HG02973 (cell line): Measurements from ENCODE around the gene VPS35.
"Not testable (repeated sequence)": the region's sequence is repeated elsewhere in the genome, so short reads cannot be mapped to it uniquely, and the experiment has no call there.

Source experiments
- ATAC-seq: cut with Tn5 transposase; IDR thresholded peaks from one replicate; pipeline ENCODE4 v1.9.1; 2021; ENCODE audit warnings: moderate library complexity; ENCODE audit not compliant: unreplicated experiment

The VPS35 gene

DNA sequence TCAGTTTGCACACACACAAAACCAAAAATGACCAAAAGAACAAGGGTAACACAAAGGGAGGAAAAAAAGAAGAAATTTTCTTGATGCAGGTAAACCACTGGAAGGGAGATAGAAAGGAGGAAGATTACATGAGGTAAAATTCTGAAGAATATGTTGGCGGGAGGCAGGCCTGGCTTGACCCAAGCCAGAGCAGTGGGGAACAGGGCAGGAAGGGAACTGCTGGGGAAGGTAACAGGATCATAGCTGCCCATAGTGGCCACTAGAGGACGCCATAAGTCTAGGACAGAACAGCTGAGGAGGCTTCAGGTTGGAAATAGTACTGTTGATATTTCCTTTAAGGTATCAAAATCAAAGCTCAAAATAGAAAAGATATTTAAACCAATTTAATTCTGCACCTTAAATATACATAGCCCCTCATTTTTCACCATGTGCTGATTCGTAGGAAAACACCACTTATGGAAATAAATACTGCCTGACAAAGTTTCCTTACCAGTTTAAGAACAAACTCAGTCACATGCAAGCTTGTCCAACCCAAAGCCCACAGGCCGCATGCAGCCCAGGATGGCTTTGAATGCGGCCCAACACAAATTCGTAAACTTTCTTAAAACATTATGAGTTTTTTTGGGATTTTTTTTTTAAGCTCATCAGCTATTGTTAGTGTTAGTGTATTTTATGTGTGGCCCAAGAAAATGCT is 15.5 kb downstream of the VPS35 start:
- ATAC-seq = peak; percentile 71

- no peak for ATAC-seq
These were observed 26.9 kb downstream of the VPS35 start for GRCh38 chr16:46662123-46662522.

GRCh38 chr16:46658925-46659324 is 30.1 kb downstream of the VPS35 start:
- ATAC-seq = peak; percentile 91

GRCh38 chr16:46651305-46651704 is 37.7 kb downstream of the VPS35 start:
- no peak for ATAC-seq

DNA sequence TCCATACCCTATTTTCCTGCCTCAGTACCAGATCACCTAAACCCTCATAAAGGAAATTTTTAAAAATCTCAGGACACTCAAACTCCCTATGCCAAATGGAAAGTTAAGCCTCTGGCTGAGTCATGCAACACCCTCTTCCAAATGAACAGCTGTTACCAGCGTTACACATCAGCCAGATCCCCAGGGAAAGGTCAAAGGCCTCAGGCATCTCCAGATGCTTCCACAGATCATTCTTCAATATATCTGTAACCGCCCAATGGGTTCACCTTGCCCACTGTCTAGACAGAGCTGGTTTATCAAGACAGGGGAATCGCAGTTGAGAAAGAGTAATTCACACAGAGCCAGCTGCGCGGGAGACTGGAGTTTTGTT is 38.7 kb downstream of the VPS35 start:
- no peak for ATAC-seq

DNA sequence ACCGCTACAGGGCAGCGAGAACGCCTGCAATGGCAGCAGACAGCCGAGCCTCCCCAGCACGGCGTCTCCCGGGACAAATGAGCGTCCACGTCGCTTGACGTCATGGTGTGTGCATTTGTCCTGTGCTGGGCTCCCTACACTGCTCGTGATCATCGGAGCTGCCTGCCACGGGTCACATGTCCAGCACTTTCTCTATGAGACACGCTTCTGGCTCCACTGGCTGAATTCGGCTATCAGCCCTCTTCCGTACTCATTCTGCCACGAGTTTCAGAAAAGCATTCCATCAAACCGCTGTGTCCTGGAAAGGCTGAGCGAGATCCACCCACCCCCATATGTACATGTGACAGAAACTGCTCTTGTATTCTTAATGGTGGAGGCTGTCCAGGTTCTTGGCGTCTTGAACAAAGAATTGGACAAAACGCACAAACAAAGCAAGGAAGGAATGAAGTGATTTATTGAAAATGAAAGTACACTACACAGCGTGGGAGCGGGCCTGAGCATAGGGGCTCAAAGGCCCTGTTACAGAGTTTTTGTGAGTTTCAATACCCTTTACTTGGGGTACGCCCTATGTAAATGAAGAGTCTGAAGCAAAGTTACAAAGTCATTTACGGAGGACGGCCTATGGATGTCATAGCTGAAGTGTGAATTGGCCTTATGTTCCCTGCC is 39.3 kb downstream of the VPS35 start:
- ATAC-seq = no peak

DNA sequence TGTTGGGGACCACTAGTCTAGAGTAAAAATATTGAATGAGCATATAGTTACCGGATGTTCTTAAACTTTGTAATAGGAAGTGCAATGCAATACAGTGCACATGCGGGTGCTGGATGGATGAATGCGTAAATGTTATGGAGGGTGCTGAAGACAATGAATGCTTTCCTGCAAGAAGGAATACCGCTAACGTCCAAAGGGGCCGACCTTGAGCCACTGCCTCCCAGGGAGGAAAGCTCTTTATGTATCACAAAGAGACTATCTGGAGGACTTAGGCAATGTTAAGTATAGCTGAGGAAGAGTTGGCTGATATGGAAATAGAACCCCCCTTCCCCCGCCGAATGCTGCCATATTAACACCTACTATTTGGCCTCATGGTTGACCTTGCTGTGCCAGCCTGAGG is 40.3 kb downstream of the VPS35 start:
- no peak for ATAC-seq

DNA sequence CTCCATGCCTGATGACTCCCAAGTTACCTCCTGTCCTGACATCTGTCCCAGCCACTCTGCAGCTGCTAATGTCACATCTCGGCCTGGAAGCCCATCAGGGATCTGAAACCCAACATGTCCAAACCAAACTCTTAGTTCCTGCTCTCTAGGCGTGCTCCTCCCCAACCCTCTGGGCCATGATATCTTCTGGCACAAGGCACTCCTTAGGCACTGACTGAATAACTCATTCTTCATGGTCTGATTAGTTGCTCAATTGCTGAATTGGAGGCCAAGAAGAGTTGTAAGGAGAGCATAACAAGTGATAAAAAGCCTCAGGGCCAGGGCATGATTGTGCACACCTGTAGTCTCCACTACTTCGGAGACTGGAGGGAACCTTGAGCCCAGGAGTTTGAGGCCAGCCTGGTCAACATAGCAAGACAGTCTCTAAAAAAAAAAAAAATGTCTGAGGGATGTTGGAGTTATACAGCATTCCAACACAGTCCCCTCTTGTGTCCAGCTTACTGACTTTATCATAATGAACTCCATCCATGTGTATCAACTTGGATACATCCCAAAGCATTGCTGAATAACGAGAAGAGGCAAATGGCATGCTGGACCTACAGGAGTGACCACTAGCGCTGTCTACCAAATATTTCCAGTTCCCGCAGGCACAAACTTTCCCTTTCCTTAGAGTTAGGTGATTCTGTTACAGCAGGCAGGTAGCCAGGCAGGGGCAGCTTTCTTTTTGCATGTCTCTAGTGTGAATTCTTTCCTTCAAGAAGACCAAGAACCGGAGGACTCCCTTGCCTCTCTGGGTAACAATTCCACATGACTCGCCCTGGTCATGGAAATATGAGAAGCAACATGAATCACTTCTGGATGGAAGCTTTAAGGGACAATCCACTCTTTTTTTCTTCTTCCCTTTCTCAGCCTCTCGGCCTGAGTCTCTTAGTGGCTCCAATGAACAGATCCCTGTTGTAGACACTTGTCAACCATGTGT is 49.7 kb downstream of the VPS35 start:
- no peak for ATAC-seq

DNA sequence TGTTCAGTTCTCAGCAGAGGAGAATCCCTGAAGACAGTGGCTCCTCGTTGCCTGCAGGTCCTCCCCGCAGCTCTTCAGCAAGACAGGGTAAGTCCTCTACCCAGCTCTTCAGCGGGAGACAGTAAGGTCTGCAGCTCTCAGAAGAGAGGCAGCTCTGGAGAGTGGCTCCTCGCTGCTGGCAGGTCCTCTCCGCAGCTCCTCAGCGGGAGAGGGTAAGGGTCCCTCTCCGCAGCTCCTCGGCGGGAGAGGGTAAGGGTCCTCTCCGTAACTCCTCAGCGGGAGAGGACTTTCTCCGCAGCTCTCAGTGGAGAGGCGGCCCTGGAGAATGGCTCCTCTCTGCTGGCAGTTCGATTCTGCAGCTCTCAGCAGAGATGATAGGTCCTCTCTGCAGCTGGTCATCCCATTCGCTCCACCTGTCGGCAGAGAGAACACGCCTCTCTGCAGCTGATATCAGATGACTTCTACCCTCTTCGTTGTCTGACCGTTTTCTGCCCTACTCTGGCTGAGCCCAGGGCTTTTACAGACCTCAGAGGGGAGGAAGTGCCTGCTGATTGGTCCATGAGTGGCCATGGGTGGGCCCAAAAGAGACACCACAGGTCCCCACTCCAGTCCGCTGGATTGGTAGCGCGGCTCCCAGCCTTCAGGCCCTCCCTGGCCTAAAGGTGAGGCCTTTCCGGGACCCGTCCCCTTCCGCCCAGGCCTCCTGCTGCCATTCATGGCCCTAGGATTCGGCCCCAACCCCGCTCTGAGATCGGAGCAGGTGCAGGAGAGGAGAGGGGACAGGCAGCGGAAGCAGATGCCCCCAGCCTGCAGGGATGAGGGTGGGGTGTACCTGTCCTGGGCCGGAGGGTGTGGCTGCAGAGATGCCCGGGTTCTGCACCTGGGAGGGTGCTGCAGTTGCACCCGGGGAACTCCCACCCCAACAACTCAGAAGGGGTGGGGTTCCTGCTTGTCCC is 55.9 kb downstream of the VPS35 start:
- ATAC-seq = no peak

DNA sequence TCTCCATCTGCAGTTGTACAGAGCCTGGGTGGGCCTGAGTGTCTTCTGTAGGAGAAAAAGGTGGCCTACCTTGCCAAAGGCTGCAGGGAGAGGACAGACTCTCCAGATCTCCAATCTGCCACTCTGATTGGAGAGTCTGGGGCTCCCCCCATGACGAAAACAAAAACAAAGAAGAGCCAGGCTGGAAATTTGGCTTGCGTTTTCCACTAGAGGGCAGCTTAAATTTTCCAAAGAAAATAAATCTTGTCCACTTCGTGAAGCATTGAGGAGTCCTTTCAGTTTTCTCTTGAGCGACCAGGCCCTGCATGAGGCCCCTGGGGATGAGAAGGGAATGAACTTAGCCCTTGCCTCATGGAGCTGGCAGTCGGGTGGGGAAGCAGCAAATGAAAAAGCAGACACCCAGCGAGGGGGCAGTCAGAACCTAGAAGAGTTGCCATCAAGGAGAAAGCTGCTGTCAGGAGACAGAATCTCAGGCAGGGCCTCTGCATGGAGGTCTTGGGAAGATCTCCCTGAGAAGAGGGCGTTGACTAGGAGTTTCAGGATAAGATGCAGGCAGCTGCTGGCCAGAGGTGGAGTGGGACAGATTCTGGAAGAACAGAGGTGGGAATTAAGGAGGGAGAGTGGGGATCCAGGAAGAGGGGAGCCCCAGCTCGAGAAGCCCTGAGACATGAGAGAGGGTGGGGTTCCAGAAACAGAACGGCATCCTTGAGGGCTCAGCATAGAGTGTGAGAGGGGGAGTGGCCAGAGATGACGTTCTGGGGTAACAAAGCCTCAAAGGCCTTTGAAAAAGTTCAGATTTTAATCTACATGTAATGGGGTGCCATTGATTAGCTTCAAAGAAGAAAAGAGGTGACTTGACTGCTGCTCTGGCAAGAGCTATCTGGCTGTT is 59.4 kb downstream of the VPS35 start:
- ATAC-seq = no peak

GRCh38 chr16:46627746-46628145 is 61.2 kb downstream of the VPS35 start:
- no peak for ATAC-seq

- ATAC-seq = not testable (repeated sequence)
These were observed 62.3 kb downstream of the VPS35 start for GRCh38 chr16:46626681-46627080.

DNA sequence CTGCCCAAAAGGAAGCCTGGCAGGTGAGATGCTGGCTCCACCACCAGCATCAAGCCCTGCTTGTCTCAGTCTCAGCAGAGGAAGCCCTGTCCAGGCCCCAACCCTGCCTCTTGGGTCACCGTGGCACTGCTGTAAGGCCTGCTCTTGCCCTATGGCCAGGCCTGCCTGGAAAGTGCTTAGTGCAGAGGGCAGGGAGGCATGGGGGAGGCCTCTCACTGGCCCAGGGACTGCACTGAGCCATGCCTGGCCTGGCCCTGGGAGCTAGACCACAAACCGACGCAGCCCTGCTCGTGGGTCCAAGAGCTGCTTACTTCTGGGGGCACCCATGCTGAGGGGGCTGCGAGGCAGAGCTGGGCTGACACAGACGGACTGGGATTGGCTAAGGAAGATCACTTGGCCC is 64.1 kb downstream of the VPS35 start:
- not testable (repeated sequence) for ATAC-seq

- not testable (repeated sequence) for ATAC-seq
These were observed 65.3 kb downstream of the VPS35 start for GRCh38 chr16:46623707-46624106.

DNA sequence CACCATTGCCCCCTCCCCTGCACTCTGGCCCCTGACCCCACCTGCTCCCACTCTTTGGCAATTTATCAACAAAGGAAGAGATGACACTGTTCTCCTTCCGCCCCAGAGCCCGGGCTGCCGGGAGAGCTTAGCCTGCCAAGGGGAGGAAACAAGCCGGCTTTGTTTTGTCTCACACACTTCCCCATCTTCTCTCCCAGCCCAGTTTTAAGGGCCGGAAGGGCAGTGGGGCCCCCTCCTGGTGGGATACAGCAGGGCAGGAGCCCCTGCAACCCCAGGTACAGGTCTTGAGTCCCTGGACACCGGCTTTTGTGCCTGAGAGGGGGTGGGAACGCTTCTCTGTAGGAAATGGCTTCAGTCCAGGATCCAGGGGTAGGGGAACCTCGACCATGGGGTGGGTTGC is 65.7 kb downstream of the VPS35 start:
- not testable (repeated sequence) for ATAC-seq

DNA sequence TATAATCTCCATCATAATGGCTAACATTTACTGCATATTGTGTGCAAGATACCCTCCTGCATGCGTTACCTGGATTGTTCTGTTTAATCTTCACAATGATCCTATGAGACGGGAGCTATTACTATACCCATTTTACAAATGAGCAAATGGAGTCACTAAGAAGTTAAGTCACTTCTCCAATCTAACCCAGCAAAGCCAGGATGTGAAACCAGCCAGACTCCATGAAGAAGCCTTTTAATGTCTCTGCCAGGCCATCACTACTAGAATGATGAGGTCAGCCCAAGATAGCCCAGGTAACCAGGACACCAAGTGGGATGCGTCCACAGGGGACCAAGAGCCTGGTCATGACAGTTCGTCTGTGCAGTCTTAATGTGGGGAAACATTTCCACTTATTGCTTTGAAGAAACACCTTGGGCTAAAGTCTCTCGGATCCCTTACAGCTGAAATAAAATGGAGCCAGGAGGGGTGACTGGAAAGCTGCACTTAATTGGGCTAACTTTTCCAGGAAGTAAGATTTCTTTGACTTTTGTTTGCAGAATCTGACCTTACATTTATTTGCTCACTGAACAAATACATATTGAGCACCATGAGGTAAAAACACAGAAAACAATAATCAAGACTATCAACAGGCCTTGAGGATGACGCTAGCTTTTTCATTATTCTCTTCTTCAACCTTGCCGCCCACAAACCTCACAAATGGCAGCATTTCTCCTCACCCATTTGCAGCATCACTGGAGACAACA is 66.9 kb downstream of the VPS35 start:
- ATAC-seq = no peak

GRCh38 chr16:46621006-46621933 is 67.7 kb downstream of the VPS35 start, which contains the start of gene SHCBP1:
SHCBP1 (minus strand) TSS chr16:46621379; CDS start chr16:46621359, 20 bp downstream.
- ATAC-seq = peak; percentile 81
